CD4-positive, alpha-beta T cell treated with Interleukin-4 for 4 hours (primary cell): ENCODE data around the gene CLEC16A.

ENCODE experiments used
- DNase-seq: peaks from one replicate; pipeline ENCODE4 v3.0.0-alpha.2; 2020

CLEC16A gene

GRCh38 chr16:11145173-11145818, 200.9 kb downstream of the CLEC16A start:
- DNase-seq: no peak

DNA sequence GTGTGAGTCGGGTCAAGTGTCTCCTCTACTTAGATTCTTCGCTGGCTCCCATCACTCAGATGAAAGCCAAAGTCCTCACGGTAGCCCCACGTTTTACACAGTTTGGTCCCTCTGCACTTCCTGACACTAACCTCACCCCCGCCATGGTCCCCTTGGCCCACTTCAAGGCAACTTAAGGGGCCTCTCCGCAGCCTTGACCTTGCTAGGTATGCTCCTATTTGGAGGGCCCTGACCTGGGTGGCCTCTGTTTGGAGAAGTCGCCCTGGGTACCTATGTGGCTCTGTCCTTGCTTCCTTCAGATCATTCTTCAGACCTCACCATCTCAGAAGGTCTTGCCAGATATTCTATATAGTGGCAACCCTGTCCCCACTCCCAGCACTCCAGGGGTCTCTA, 201.5 kb downstream of the CLEC16A start:
- no peak for DNase-seq

DNA sequence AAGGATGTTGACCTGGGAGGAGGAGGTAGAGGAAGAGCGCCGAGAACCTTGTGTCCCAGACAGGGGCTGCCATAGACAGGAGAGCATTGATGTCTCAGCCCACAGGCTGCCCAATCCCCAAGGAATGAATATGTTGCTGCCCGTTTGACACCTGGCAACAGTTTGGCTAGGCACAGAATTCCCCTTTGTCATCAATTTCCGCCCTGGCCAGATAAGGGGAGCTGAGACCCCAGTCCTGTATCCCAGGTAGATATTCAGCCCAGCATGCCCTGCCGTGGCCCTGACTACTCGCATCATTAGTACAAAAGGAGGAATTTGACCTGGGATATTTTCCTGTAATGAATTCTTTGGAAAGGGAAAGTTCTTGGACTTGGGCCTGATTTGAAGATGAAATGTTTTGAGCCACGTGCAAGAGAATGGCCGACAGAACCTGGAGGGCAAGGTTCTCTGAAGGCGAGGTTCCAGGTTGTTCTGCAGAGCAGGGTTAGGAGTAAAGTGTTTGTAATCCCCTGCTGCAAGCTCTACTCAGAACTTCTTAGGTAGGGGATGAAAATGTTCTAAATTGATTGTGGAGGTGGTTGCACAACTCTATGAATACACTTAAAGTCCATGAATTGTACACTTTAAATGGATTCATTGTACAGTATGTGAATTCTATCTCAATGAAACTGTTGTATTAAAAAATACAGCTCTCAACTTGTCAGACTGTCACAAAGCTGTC, 202.8 kb downstream of the CLEC16A start:
- no peak for DNase-seq

GRCh38 chr16:11147754-11148444, 203.5 kb downstream of the CLEC16A start:
- no peak for DNase-seq

- no peak for DNase-seq
These were observed 204.8 kb downstream of the CLEC16A start for GRCh38 chr16:11149011-11149616.

GRCh38 chr16:11150190-11150589, 205.8 kb downstream of the CLEC16A start:
- no peak for DNase-seq

DNA sequence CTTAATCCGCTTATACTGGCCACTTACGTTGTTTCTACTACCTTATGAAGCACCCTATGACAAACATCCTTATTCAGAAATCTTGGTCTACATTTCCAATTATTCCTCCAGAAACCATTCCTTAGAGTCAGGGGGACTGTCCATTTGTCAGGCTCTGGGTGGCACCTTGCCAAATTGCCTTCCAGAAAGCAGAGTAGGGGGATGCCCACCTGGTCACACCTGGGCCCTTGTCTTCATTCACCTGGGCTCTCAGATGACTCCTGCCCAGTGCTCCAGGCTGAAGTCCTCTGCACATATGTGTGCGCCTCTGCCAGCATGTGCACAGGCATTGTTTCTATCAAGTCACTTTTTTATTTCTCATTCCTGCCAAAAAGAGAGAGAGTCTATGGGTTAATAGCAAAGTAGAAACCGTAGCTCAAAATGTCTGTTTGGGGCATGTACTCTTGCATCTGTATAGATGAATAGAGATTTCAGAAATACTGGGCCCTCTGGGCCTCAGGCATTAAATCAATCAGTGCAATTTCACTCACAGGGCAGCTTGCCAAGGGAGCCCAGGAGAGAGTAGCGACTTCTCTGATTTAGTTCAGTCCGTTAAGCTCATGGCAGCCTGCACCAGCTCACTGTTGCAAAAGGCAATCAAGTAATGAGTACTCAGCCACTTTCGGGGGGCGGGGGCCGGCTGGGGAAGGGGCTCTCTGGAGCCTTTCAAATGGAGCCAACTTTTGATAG, 207.0 kb downstream of the CLEC16A start:
- no peak for DNase-seq

DNA sequence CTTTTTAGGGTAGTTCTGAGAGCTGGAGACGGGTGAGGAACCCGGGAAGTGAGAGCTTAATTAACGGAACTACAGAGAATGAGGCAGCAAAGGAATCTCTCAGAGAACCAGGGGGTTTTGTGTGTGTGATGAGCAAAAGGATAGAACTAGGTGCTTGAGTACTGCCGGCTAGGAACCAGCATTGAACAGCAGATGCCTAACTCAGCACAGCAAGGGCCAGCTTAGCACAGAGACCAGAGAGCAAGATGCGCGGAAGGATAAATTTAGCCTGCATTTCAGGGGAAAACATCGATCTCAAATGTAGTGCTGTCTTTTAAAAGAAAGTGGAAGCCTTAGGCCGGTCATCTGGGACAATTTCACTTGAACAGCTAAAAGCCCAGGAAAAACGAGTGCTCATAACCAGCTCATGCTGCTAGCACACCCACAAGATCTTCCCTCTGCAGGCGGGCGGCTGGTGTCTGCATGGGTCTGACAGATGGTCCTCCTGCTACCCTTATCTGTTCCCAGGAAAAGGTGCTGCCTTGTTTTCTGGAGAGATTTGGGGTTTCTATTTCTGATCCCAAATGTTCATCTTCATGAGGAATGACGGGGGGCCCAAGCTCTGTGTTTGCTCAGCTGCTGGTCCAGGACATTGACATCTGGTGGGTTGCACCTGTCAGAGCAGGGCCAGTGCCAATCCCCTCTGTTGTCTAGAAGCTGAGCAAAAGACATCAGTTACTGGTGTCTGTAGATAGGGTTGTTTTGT, 207.7 kb downstream of the CLEC16A start:
- no peak for DNase-seq

GRCh38 chr16:11152677-11153331, 208.4 kb downstream of the CLEC16A start:
- DNase-seq: no peak

- DNase-seq: no peak
These were observed 211.0 kb downstream of the CLEC16A start for GRCh38 chr16:11155284-11155806.

DNA sequence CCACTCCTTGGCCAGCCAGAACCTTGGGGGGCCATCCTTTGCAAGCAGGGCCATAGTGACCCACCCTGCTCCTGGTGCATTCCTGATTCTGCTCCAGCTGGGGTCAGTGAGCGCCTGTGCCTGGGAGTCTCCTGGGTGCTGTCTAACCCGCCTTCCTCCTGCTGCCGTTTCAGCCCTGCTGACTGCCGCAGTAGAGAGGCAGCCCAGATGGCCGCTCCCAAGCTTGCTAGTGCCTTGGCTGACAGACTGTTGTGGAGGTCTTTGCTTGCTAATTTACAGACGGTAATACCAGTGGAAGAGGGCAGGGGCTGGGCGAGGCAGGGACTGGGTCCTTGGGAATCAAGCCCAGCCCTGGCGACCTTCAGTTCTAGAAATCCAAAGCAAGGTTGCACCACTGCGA, 212.0 kb downstream of the CLEC16A start:
- no peak for DNase-seq

DNA sequence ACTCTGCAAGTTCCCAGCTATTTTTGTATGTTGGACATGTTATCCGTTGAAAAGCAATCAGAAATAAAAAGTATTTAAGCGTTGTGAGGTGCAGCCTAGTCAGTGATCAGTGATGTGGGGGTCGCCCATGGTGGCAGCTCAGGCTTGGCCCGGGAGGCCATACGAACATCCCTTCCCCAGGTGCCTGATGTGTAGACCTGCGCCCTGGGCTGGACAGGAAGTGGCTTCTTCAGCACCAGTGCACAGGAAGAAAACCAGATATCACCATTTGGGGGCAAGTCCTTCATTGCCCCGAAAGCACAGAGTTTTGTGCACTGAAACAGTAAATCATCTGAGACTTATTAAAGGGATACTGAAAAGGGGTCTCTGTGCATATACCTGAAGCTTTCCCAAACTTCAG, 212.8 kb downstream of the CLEC16A start:
- DNase-seq: no peak

GRCh38 chr16:11158018-11158417, 213.7 kb downstream of the CLEC16A start:
- no peak for DNase-seq

DNA sequence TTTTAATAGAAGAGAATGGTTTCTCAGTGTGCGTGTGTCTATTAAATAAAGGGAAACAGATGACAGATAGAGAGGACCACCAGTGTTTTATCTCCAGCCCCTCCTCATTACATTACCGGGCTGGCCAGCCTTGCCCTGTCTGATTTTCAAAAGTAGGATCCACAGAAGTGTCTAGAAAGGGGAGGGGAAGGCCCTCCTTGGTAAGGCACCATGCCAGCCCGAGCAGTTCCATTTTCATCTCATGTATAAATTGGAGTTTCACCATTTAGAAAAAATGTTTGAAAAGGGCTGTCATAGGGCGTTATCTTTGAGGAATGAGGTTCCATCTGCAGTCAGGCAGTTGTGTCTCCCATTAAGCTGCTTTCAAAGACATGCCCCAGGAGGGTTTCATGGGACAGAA, 214.9 kb downstream of the CLEC16A start:
- DNase-seq: no peak

- no peak for DNase-seq
These were observed 216.3 kb downstream of the CLEC16A start for GRCh38 chr16:11160676-11161115.

GRCh38 chr16:11161439-11161838, 217.1 kb downstream of the CLEC16A start:
- DNase-seq: no peak

DNA sequence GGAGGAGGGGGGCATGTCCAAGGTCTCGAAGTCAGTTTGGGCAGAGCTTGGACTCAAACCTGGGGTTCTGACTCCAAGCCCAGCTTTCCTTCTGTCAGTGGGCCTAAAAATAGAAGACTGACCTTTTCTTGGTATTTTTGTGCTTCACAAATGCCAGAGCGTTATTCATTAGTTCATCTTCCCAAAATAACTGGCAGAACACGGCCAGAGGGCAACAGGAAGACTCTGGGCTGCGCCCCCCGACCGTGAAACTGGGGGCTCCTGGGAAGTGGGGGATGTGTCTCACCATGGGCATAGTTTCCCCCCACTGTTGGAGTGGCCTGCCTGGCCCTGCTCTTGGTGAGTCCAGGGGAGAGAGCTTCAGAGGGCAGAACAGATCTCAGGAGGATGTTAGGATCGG, 217.6 kb downstream of the CLEC16A start:
- no peak for DNase-seq

- DNase-seq: no peak
These were observed 218.4 kb downstream of the CLEC16A start for GRCh38 chr16:11162586-11163268.

DNA sequence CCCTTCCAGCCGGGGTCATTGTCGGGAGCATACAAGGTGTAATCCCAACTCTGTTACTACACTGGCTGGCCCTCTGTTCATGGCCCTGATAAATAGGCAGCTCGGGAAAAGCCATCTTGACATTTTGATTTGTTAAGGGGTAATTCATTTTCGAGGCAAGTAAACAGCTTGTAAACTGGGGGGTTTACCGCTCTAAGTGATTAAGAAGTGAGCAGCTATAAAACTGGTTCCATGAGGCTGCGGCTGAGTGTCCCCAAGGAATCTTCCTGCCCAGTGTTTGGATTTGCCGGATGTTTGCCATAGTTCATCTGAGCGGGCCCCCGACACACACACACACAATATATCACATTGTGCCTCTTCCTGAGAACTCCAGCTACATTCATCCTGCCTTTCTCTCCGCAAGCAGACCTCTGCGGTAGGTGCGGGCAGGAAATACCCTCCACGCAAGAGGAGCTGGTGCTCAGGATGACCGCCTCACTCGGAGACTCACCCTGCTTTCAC, 219.4 kb downstream of the CLEC16A start:
- DNase-seq: no peak

GRCh38 chr16:11164482-11165270, 220.3 kb downstream of the CLEC16A start:
- DNase-seq: no peak
